Hepatocyte (in vitro differentiated cells): Measurements from ENCODE around the gene PIK3CA.
A peak's percentile ranks its signal among the peaks of the same experiment; 100 is the strongest.

Source experiments
- EZH2 ChIP-seq: fragments of 200-600 bp; sonication (generic); IDR thresholded peaks from 2 replicates; pipeline ENCODE4 v1.6.1; 2016; ENCODE audit warnings: antibody characterized with exemption, mild to moderate bottlenecking, borderline replicate concordance
- TF ChIP-seq, protein P1 (sequence below): fragments of 200-600 bp; sonication (generic); IDR thresholded peaks from 2 replicates; pipeline ENCODE4 v1.5.1; 2016; ENCODE audit warnings: antibody characterized with exemption, mild to moderate bottlenecking; ENCODE audit not compliant: poor library complexity

- TF ChIP-seq, protein P1, sequence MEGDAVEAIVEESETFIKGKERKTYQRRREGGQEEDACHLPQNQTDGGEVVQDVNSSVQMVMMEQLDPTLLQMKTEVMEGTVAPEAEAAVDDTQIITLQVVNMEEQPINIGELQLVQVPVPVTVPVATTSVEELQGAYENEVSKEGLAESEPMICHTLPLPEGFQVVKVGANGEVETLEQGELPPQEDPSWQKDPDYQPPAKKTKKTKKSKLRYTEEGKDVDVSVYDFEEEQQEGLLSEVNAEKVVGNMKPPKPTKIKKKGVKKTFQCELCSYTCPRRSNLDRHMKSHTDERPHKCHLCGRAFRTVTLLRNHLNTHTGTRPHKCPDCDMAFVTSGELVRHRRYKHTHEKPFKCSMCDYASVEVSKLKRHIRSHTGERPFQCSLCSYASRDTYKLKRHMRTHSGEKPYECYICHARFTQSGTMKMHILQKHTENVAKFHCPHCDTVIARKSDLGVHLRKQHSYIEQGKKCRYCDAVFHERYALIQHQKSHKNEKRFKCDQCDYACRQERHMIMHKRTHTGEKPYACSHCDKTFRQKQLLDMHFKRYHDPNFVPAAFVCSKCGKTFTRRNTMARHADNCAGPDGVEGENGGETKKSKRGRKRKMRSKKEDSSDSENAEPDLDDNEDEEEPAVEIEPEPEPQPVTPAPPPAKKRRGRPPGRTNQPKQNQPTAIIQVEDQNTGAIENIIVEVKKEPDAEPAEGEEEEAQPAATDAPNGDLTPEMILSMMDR, result peak; percentile 64
- no peak for TF ChIP-seq EZH2
Observed at GRCh38 chr3:179146911-179147513, 1.1 kb upstream of the PIK3CA start.
